ENCODE data around the gene PRKCQ.

DNA sequence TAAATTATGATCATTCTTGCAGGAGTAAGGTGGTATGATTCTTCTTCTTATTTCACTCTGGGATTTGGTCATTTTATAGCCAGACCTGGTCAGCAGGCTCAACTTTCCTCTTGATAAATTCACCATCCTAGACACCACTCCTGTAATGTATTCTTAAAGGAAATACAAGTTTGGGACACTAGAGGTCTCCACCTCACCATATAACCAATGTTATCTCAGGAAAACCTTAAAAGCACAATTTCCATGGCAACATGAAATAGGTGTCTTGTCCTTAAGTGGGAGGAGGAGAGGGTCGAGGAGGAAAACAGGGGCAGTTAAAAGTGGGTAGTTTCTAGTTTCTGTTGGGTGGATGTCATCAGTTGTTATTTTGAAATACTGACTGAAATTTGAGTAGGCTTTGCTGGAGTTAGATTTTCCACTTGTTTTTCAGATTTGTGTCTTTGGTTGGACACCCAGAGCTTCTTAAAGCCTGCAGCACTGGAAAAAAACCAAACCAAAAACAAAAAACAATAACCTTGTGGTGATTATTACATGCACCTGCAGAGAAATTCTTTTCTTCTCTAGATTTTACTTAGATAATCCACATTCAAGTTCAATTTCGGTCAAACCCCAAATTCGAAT is 163.1 kb downstream of the PRKCQ start:
- TF ChIP-seq, protein P1, sequence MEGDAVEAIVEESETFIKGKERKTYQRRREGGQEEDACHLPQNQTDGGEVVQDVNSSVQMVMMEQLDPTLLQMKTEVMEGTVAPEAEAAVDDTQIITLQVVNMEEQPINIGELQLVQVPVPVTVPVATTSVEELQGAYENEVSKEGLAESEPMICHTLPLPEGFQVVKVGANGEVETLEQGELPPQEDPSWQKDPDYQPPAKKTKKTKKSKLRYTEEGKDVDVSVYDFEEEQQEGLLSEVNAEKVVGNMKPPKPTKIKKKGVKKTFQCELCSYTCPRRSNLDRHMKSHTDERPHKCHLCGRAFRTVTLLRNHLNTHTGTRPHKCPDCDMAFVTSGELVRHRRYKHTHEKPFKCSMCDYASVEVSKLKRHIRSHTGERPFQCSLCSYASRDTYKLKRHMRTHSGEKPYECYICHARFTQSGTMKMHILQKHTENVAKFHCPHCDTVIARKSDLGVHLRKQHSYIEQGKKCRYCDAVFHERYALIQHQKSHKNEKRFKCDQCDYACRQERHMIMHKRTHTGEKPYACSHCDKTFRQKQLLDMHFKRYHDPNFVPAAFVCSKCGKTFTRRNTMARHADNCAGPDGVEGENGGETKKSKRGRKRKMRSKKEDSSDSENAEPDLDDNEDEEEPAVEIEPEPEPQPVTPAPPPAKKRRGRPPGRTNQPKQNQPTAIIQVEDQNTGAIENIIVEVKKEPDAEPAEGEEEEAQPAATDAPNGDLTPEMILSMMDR (IDR thresholded peaks at IDR 0.05; ENCODE audit: borderline replicate concordance, extremely low read depth, low read length, poor library complexity, severe bottlenecking): peak; percentile 88
- no peak for TF ChIP-seq EZH2 (IDR thresholded peaks at IDR 0.05; ENCODE audit: borderline replicate concordance, low read depth, low read length, severe bottlenecking)
